ENCODE data around the gene MAP4.

MAP4 gene

GRCh38 chr3:47870702-47871260, 145.4 kb downstream of the MAP4 start:
- Histone ChIP-seq H3K4me3 (ENCODE audit: low read length) (no peak overlapping the region), H3K36me3 (ENCODE audit: insufficient read depth, low read depth, low read length) (peaks cover 85% of the 10 kb centered on the region), H3K9ac (ENCODE audit: low read depth, low read length) (no peak overlapping the region), H3K27ac (ENCODE audit: low read length) (no peak overlapping the region), H3K4me1 (ENCODE audit: insufficient read depth, low read length) (no peaks in the 10 kb centered on the region; the same call in 1 of the 2 replicates), H3K27me3 (ENCODE audit: insufficient read depth, low read length) (no peaks in the 10 kb centered on the region), H3K9me3 (ENCODE audit: insufficient read depth, low read depth, low read length) (no peaks in the 10 kb centered on the region)

DNA sequence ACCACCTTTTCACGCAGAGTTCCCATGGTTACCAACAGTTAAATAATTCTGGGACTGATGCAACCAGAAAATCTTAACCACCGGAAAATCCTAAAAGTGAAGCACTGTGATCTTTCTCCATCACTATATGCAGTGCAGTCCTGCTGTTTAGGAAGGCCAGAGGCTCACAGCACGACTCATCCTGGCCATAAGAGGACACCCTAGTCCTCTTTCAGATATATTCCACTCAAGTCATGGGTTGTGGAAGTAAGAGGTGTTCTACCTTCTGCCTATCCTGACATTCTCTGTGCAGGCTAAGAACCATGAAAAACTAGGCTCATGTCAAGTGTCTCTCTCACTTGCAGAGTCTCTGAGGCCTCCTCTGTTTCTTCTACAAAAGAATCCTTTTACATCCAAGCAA, 146.1 kb downstream of the MAP4 start:
- no peaks in the 10 kb centered on the region for H3K9me3 ChIP-seq (ENCODE audit: insufficient read depth, low read depth, low read length)
- no peak overlapping the region for H3K9ac ChIP-seq (ENCODE audit: low read depth, low read length)
- H3K4me3 ChIP-seq (ENCODE audit: low read length), result no peak overlapping the region
- no peak overlapping the region for H3K27ac ChIP-seq (ENCODE audit: low read length)
- no peaks in the 10 kb centered on the region; the same call in 1 of the 2 replicates for H3K4me1 ChIP-seq (ENCODE audit: insufficient read depth, low read length)
- no peaks in the 10 kb centered on the region for H3K27me3 ChIP-seq (ENCODE audit: insufficient read depth, low read length)
- peaks cover 85% of the 10 kb centered on the region for H3K36me3 ChIP-seq (ENCODE audit: insufficient read depth, low read depth, low read length)

- no peaks in the 10 kb centered on the region for H3K9me3 ChIP-seq (ENCODE audit: insufficient read depth, low read depth, low read length)
- H3K4me1 ChIP-seq (ENCODE audit: insufficient read depth, low read length), result no peaks in the 10 kb centered on the region
- no peak overlapping the region for H3K9ac ChIP-seq (ENCODE audit: low read depth, low read length)
- peaks cover 85% of the 10 kb centered on the region for H3K36me3 ChIP-seq (ENCODE audit: insufficient read depth, low read depth, low read length)
- H3K27me3 ChIP-seq (ENCODE audit: insufficient read depth, low read length), result no peaks in the 10 kb centered on the region
- H3K27ac ChIP-seq (ENCODE audit: low read length), result no peak overlapping the region
- H3K4me3 ChIP-seq (ENCODE audit: low read length), result no peak overlapping the region
Measured at GRCh38 chr3:47868306-47868705, 147.9 kb downstream of the MAP4 start.

- no peaks in the 10 kb centered on the region for H3K27me3 ChIP-seq (ENCODE audit: insufficient read depth, low read length)
- H3K36me3 ChIP-seq (ENCODE audit: insufficient read depth, low read depth, low read length), result peaks cover 81% of the 10 kb centered on the region
- H3K27ac ChIP-seq (ENCODE audit: low read length), result no peak overlapping the region
- H3K4me1 ChIP-seq (ENCODE audit: insufficient read depth, low read length), result no peaks in the 10 kb centered on the region
- no peaks in the 10 kb centered on the region for H3K9me3 ChIP-seq (ENCODE audit: insufficient read depth, low read depth, low read length)
- H3K4me3 ChIP-seq (ENCODE audit: low read length), result no peak overlapping the region
- H3K9ac ChIP-seq (ENCODE audit: low read depth, low read length), result no peak overlapping the region
Measured at GRCh38 chr3:47867451-47868044, 148.7 kb downstream of the MAP4 start.

DNA sequence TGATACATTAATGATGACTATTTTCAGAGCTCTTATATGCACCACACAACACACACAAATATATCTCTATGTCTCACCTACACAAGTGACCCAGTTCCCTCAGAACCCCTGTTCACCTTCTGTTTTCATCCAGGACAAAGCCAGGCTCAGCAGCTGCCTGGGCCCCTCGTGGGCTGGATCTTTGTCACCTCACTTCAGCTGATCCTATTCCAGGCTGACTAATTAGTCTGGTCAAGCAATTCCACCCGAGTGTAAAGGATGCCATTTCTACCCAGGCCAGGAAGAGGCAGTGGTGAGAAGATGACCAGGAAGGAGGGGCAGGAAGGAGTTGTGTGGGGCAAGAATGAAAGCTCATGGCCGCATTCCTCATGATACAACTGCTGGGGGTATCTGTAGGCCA, 151.0 kb downstream of the MAP4 start:
- no peak overlapping the region for H3K27ac ChIP-seq (ENCODE audit: low read length)
- no peaks in the 10 kb centered on the region for H3K9me3 ChIP-seq (ENCODE audit: insufficient read depth, low read depth, low read length)
- H3K27me3 ChIP-seq (ENCODE audit: insufficient read depth, low read length), result no peaks in the 10 kb centered on the region
- H3K9ac ChIP-seq (ENCODE audit: low read depth, low read length), result no peak overlapping the region
- no peaks in the 10 kb centered on the region for H3K4me1 ChIP-seq (ENCODE audit: insufficient read depth, low read length)
- H3K36me3 ChIP-seq (ENCODE audit: insufficient read depth, low read depth, low read length), result peaks cover 65% of the 10 kb centered on the region
- H3K4me3 ChIP-seq (ENCODE audit: low read length), result no peak overlapping the region

DNA sequence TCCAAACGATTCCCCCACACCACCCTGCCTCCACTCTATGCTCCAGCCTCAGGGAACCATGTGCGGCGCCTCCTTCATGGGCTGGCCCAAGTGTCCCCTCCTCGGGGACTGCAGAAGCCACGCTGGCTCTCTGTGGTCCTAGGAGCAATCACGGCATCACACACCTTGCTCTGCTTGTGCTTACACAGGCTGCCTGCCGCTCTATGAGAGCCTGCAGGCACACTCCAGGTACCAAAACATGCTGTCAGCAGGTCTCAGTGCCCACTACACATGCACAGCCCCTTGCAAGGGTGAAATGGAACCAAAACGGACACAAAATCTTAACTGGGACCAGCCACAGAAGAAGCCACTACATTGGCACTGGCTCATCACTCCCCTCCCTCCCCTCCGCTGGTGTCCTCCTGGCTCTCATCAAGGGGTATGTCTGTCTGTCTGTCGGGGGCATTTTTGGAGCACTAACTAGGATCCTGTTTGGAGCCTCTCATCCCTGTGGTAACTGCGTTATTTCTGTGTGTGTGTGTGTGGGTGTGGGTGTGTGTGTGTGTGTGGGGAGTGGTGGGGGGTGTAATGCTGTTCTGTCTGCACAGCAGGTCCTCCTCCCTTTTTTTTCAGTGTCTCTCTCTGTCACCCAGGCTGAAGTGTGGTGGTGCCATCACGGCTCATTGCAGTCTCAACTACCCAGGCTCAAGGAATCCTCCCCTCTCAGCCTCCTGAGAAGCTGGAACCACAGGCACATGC, 152.7 kb downstream of the MAP4 start:
- Histone ChIP-seq H3K27ac (ENCODE audit: low read length) (no peak overlapping the region), H3K36me3 (ENCODE audit: insufficient read depth, low read depth, low read length) (peaks cover 57% of the 10 kb centered on the region), H3K9ac (ENCODE audit: low read depth, low read length) (no peak overlapping the region), H3K4me3 (ENCODE audit: low read length) (no peak overlapping the region), H3K9me3 (ENCODE audit: insufficient read depth, low read depth, low read length) (no peaks in the 10 kb centered on the region), H3K4me1 (ENCODE audit: insufficient read depth, low read length) (no peaks in the 10 kb centered on the region), H3K27me3 (ENCODE audit: insufficient read depth, low read length) (no peaks in the 10 kb centered on the region)

- Histone ChIP-seq H3K4me1 (ENCODE audit: insufficient read depth, low read length) (no peaks in the 10 kb centered on the region), H3K36me3 (ENCODE audit: insufficient read depth, low read depth, low read length) (peaks cover 58% of the 10 kb centered on the region), H3K27ac (ENCODE audit: low read length) (no peak overlapping the region)
Measured at GRCh38 chr3:47859956-47860605, 156.1 kb downstream of the MAP4 start.

DNA sequence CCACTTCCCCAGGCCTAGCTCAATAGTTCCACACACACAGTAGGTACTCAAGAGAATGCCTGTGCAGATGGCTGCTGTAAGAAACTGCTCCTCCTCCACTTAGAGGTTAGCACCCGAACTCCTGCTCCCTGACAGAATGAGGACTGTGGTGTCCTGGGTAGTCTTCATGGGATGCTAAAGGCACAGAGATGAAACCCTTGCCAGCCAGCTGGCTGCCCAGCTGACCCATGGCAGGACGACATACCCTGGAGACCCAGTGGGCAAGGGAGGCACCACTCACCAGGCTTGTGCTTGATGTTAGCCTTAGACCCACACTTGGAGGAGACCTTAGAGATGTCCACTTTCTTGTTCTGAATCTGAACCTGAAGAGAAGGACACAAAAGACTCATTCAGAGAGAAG, 159.1 kb downstream of the MAP4 start:
- no peak overlapping the region for H3K27ac ChIP-seq (ENCODE audit: low read length)
- H3K9ac ChIP-seq (ENCODE audit: low read depth, low read length), result no peak overlapping the region
- H3K9me3 ChIP-seq (ENCODE audit: insufficient read depth, low read depth, low read length), result no peaks in the 10 kb centered on the region
- no peaks in the 10 kb centered on the region for H3K4me1 ChIP-seq (ENCODE audit: insufficient read depth, low read length)
- no peak overlapping the region for H3K4me3 ChIP-seq (ENCODE audit: low read length)
- H3K36me3 ChIP-seq (ENCODE audit: insufficient read depth, low read depth, low read length), result peaks cover 62% of the 10 kb centered on the region
- H3K27me3 ChIP-seq (ENCODE audit: insufficient read depth, low read length), result no peaks in the 10 kb centered on the region

More at GRCh38 chr3:47859956-47860605, 156.1 kb downstream of the MAP4 start:
- no peak overlapping the region for H3K9ac ChIP-seq (ENCODE audit: low read depth, low read length)
- no peaks in the 10 kb centered on the region for H3K9me3 ChIP-seq (ENCODE audit: insufficient read depth, low read depth, low read length)
- no peak overlapping the region for H3K4me3 ChIP-seq (ENCODE audit: low read length)
- H3K27me3 ChIP-seq (ENCODE audit: insufficient read depth, low read length), result no peaks in the 10 kb centered on the region

- no peaks in the 10 kb centered on the region for H3K9me3 ChIP-seq (ENCODE audit: insufficient read depth, low read depth, low read length)
- no peaks in the 10 kb centered on the region for H3K27me3 ChIP-seq (ENCODE audit: insufficient read depth, low read length)
- H3K4me1 ChIP-seq (ENCODE audit: insufficient read depth, low read length), result no peaks in the 10 kb centered on the region
- no peak overlapping the region for H3K27ac ChIP-seq (ENCODE audit: low read length)
- no peak overlapping the region for H3K9ac ChIP-seq (ENCODE audit: low read depth, low read length)
- H3K4me3 ChIP-seq (ENCODE audit: low read length), result no peak overlapping the region
- H3K36me3 ChIP-seq (ENCODE audit: insufficient read depth, low read depth, low read length), result peaks cover 62% of the 10 kb centered on the region
Measured at GRCh38 chr3:47856669-47857068, 159.5 kb downstream of the MAP4 start.

GRCh38 chr3:47855461-47856383, 160.5 kb downstream of the MAP4 start:
- Histone ChIP-seq H3K27me3 (ENCODE audit: insufficient read depth, low read length) (no peaks in the 10 kb centered on the region), H3K4me1 (ENCODE audit: insufficient read depth, low read length) (no peaks in the 10 kb centered on the region), H3K36me3 (ENCODE audit: insufficient read depth, low read depth, low read length) (peaks cover 69% of the 10 kb centered on the region), H3K9me3 (ENCODE audit: insufficient read depth, low read depth, low read length) (no peaks in the 10 kb centered on the region), H3K4me3 (ENCODE audit: low read length) (no peak overlapping the region), H3K9ac (ENCODE audit: low read depth, low read length) (no peak overlapping the region), H3K27ac (ENCODE audit: low read length) (no peak overlapping the region)
